ENCODE data around the gene JPH3.

- TF ChIP-seq CTCF (IDR thresholded peaks at IDR 0.05) (no peak), POLR2A (IDR thresholded peaks at IDR 0.05) (no peak)
These were observed 133.1 kb downstream of the JPH3 start for GRCh38 chr16:87735270-87736007.

Data from testis (tissue), 2 donors.